C4-2B (cell line): ENCODE results near the gene NPR2.

ENCODE experiments used
- CTCF ChIP-seq: fragments of 450-650 bp; conservative IDR thresholded peaks from 2 replicates; pipeline ENCODE4 v1.5.1; 2017; ENCODE audit warnings: mild to moderate bottlenecking
- ZFX ChIP-seq: fragments of 450-650 bp; IDR thresholded peaks from 2 replicates; pipeline ENCODE4 v1.6.1; 2017

- no peak for TF ChIP-seq CTCF
- TF ChIP-seq ZFX: peak; percentile 32; the same call in 1 of the 2 replicates
These were observed 23.6 kb downstream of the NPR2 start, which contains the start of gene HINT2 for GRCh38 chr9:35814841-35815543.
